IgD-negative memory B cell (primary cell): ENCODE data around the gene TSPEAR. TPM values are rescaled to one million over a fixed set of nuclear protein-coding genes. Genes with fewer than 3 reads are reported as not detected.

ENCODE experiments used
- H3K27ac Mint-ChIP-seq, 3 donors: one replicate each; pipeline ENCODE4 v1.8.0; 2020 to 2022; ENCODE audit warnings: mild to moderate bottlenecking in 3 of 3, mixed read lengths in 3 of 3, moderate library complexity in 1 of 3
- H3K27me3 Mint-ChIP-seq: one replicate; pipeline ENCODE4 v1.8.0; 2021; ENCODE audit warnings: mixed read lengths
- H3K36me3 Mint-ChIP-seq: one replicate; pipeline ENCODE4 v1.8.0; 2020; ENCODE audit warnings: mild to moderate bottlenecking, mixed read lengths
- H3K4me1 Mint-ChIP-seq, 3 donors: one replicate each; pipeline ENCODE4 v1.8.0; 2020 to 2022; ENCODE audit warnings: mixed read lengths in 3 of 3, mild to moderate bottlenecking in 1 of 3
- H3K4me3 Mint-ChIP-seq, 4 donors: one replicate each; pipeline ENCODE4 v1.8.0; 2020 to 2022; ENCODE audit warnings: mild to moderate bottlenecking in 4 of 4, mixed read lengths in 4 of 4, moderate library complexity in 3 of 4
- H3K9me3 Mint-ChIP-seq, 3 donors: one replicate each; pipeline ENCODE4 v1.8.0; 2020 to 2021; ENCODE audit warnings: mixed read lengths in 3 of 3, mild to moderate bottlenecking in 1 of 3
- polyA plus RNA-seq: library from polyadenylated mRNA; unstranded; fragments of 300-500 nt; fragmentation: Illumina TruSeq; gene quantifications from one replicate; pipeline ENCODE4 v1.2.3, GENCODE V29; 2021

Gene TSPEAR
- polyA plus RNA-seq, 1 donor from 2014 or later: not detected

GRCh38 chr21:44455524-44456213 lies 255.7 kb downstream of the TSPEAR start:
- peaks cover 0 to 3% (median 2%) of the 10 kb centered on the region in 3 donors for H3K4me1 Mint-ChIP-seq
- peaks cover 2% of the 10 kb centered on the region for H3K27me3 Mint-ChIP-seq
- H3K36me3 Mint-ChIP-seq: no peaks in the 10 kb centered on the region
- H3K27ac Mint-ChIP-seq: no peak overlapping the region
- H3K9me3 Mint-ChIP-seq: peaks cover 5 to 19% (median 9%) of the 10 kb centered on the region in 3 donors
- H3K4me3 Mint-ChIP-seq: peak overlapping the region; percentile 28 to 76 (median 58)

GRCh38 chr21:44454747-44455523 lies 256.4 kb downstream of the TSPEAR start, which contains the start of gene LRRC3:
LRRC3 (plus strand) TSS chr21:44455510; CDS start chr21:44456645, 1,135 bp downstream.
- Mint-ChIP-seq H3K4me1 (peaks cover 0 to 3% (median 2%) of the 10 kb centered on the region in 3 donors), H3K4me3 (peak within 1 kb of the TSS; percentile 62 to 76 (median 74)), H3K27ac (no peak within 1 kb of the TSS), H3K27me3 (peaks cover 2% of the 10 kb centered on the region), H3K36me3 (no peaks in the 10 kb centered on the region), H3K9me3 (peaks cover 5 to 19% (median 9%) of the 10 kb centered on the region in 3 donors)

- Mint-ChIP-seq H3K4me1 (peaks cover 0 to 3% (median 2%) of the 10 kb centered on the region in 3 donors), H3K27ac (no peak overlapping the region), H3K4me3 (peak overlapping the region; percentile 15 to 62 (median 56)), H3K27me3 (peaks cover 5% of the 10 kb centered on the region), H3K36me3 (no peaks in the 10 kb centered on the region), H3K9me3 (peaks cover 5 to 19% (median 9%) of the 10 kb centered on the region in 3 donors)
These were observed 257.3 kb downstream of the TSPEAR start for GRCh38 chr21:44454058-44454457.

GRCh38 chr21:44453120-44453519 lies 258.3 kb downstream of the TSPEAR start:
- no peak overlapping the region for H3K27ac Mint-ChIP-seq
- peaks cover 0 to 3% (median 2%) of the 10 kb centered on the region in 3 donors for H3K4me1 Mint-ChIP-seq
- peaks cover 7% of the 10 kb centered on the region for H3K27me3 Mint-ChIP-seq
- H3K4me3 Mint-ChIP-seq: peak overlapping the region in 2 of 4 donors; percentile 12 to 23
- no peaks in the 10 kb centered on the region for H3K36me3 Mint-ChIP-seq
- peaks cover 5 to 19% (median 9%) of the 10 kb centered on the region in 3 donors for H3K9me3 Mint-ChIP-seq

- no peaks in the 10 kb centered on the region for H3K36me3 Mint-ChIP-seq
- peaks cover 0 to 3% (median 0%) of the 10 kb centered on the region in 3 donors for H3K4me1 Mint-ChIP-seq
- no peak overlapping the region for H3K27ac Mint-ChIP-seq
- peaks cover 7% of the 10 kb centered on the region for H3K27me3 Mint-ChIP-seq
- no peak overlapping the region for H3K4me3 Mint-ChIP-seq
- H3K9me3 Mint-ChIP-seq: peaks cover 5 to 19% (median 9%) of the 10 kb centered on the region in 3 donors
These were observed 260.4 kb downstream of the TSPEAR start for GRCh38 chr21:44450999-44451398.

GRCh38 chr21:44450402-44450801 lies 261.0 kb downstream of the TSPEAR start:
- peaks cover 5 to 19% (median 9%) of the 10 kb centered on the region in 3 donors for H3K9me3 Mint-ChIP-seq
- peaks cover 0 to 3% (median 0%) of the 10 kb centered on the region in 3 donors for H3K4me1 Mint-ChIP-seq
- H3K36me3 Mint-ChIP-seq: peaks cover 1% of the 10 kb centered on the region
- peak overlapping the region in 1 of 3 donors; percentile 60 for H3K27ac Mint-ChIP-seq
- no peak overlapping the region for H3K4me3 Mint-ChIP-seq
- H3K27me3 Mint-ChIP-seq: peaks cover 9% of the 10 kb centered on the region

GRCh38 chr21:44449473-44450363 lies 261.7 kb downstream of the TSPEAR start:
- Mint-ChIP-seq H3K4me3 (no peak overlapping the region), H3K4me1 (peaks cover 2 to 7% (median 6%) of the 10 kb centered on the region in 3 donors)

GRCh38 chr21:44448651-44449131 lies 262.7 kb downstream of the TSPEAR start:
- H3K4me3 Mint-ChIP-seq: no peak overlapping the region
- H3K36me3 Mint-ChIP-seq: peaks cover 3% of the 10 kb centered on the region
- no peak overlapping the region for H3K27ac Mint-ChIP-seq
- H3K4me1 Mint-ChIP-seq: peaks cover 2 to 7% (median 5%) of the 10 kb centered on the region in 3 donors
- H3K27me3 Mint-ChIP-seq: peaks cover 10% of the 10 kb centered on the region
- peaks cover 2 to 15% (median 3%) of the 10 kb centered on the region in 3 donors for H3K9me3 Mint-ChIP-seq

More at GRCh38 chr21:44449473-44450363, 261.7 kb downstream of the TSPEAR start:
- Mint-ChIP-seq H3K9me3 (peaks cover 5 to 19% (median 9%) of the 10 kb centered on the region in 3 donors), H3K27ac (no peak overlapping the region), H3K27me3 (peaks cover 10% of the 10 kb centered on the region), H3K36me3 (peaks cover 3% of the 10 kb centered on the region)

Other genes with a start within 250 kb of the TSPEAR start
- not detected for gene KRTAP10-1, start 171.4 kb downstream of the TSPEAR start, polyA plus RNA-seq
- gene KRTAP10-2, start 160.1 kb downstream of the TSPEAR start, polyA plus RNA-seq: not detected
- not detected for gene KRTAP10-3, start 152.8 kb downstream of the TSPEAR start, polyA plus RNA-seq
- gene KRTAP10-4, start 137.8 kb downstream of the TSPEAR start, polyA plus RNA-seq: not detected
- gene KRTAP10-5, start 131.0 kb downstream of the TSPEAR start, polyA plus RNA-seq: not detected
- gene KRTAP10-6, start 119.1 kb downstream of the TSPEAR start, polyA plus RNA-seq: not detected
- not detected for gene KRTAP10-7, start 111.0 kb downstream of the TSPEAR start, polyA plus RNA-seq
- not detected for gene KRTAP10-8, start 99.5 kb downstream of the TSPEAR start, polyA plus RNA-seq
- not detected for gene KRTAP10-9, start 84.5 kb downstream of the TSPEAR start, polyA plus RNA-seq
- gene KRTAP10-10, start 74.2 kb downstream of the TSPEAR start, polyA plus RNA-seq: not detected
- gene KRTAP10-11, start 65.2 kb downstream of the TSPEAR start, polyA plus RNA-seq: not detected
- not detected for gene KRTAP12-4, start 56.9 kb downstream of the TSPEAR start, polyA plus RNA-seq
- gene KRTAP12-3, start 53.6 kb downstream of the TSPEAR start, polyA plus RNA-seq: not detected
- gene KRTAP12-2, start 44.6 kb downstream of the TSPEAR start, polyA plus RNA-seq: not detected
- not detected for gene KRTAP12-1, start 29.4 kb downstream of the TSPEAR start, polyA plus RNA-seq
- gene KRTAP10-12, start 14.4 kb downstream of the TSPEAR start, polyA plus RNA-seq: not detected
- 55.7 TPM for gene UBE2G2, start 90.2 kb upstream of the TSPEAR start, polyA plus RNA-seq
- gene SUMO3, start 106.5 kb upstream of the TSPEAR start, polyA plus RNA-seq: 92.3 TPM
- 44.7 TPM for gene PTTG1IP, start 162.1 kb upstream of the TSPEAR start, polyA plus RNA-seq
- 294 TPM for gene ITGB2, start 209.3 kb upstream of the TSPEAR start, polyA plus RNA-seq
- gene SLX9, start 228.5 kb upstream of the TSPEAR start, polyA plus RNA-seq: 12.3 TPM